SU-DHL-6 (cell line): ENCODE data around the gene RFXANK.

ENCODE experiments used
- CTCF ChIP-seq: fragments of 200-600 bp; sonication (generic); IDR thresholded peaks from one replicate; pipeline ENCODE4 v1.5.1; 2017; ENCODE audit warnings: antibody characterized with exemption, mild to moderate bottlenecking, low read length, moderate library complexity; ENCODE audit not compliant: insufficient read depth, poor library complexity, severe bottlenecking
- EZH2phosphoT487 ChIP-seq: fragments of 200-600 bp; sonication (generic), shearing (Covaris generic); conservative IDR thresholded peaks from 2 replicates; pipeline ENCODE4 v1.6.1; 2018; ENCODE audit warnings: mild to moderate bottlenecking, antibody characterized with exemption, low read length, moderate library complexity, mixed read lengths

GRCh38 chr19:19239675-19240074, 47.6 kb downstream of the RFXANK start:
- TF ChIP-seq EZH2phosphoT487 (no peak), CTCF (no peak)
